ENCODE data around the gene DYSF. TPM values are rescaled to one million over a fixed set of nuclear protein-coding genes. Genes with fewer than 3 reads are reported as not detected.
A peak's percentile ranks its signal among the peaks of the same experiment; 100 is the strongest.

The DYSF gene
- polyA plus RNA-seq, 1 donor (not counting 4 experiments of a cell fraction or from before 2014, with no cell fraction given): 8.2 TPM

DNA sequence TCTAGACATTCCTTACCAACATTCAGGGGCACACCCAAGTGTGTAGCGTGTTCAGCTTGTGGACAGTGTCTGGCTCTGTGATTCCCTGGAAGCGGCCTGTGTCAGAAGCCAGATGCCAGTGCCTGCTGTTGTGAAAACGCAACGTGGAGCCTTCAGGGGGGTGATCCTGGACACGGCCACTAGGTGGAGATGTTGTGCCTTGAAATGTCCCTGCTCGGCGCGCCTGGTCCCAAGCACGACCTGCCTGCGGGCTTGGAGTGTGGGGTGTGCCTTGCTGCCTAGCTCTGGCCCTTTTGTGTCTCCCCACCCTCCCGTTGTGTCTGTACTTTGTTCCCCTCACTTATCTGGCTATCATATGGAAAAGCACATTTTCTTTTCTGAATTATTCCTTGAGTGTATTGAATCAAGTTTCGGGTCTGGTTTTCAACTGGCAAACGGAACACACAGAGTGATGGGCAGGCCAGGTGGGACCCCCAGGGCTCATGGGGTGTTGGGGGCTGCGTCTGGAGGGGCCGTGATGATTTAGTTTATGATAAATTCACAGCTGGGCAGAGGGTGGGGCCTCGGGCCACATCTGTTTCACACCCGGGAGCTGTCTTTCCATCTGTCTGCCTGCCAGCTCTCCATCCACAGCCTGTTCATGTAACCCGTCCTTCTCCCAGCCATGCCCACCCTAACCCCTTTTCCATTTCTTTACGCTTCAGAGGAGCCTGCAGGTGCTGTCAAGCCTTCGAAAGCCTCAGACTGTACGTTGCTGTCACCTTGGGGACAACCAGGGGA lies 95.5 kb downstream of the DYSF start:
- TF ChIP-seq CTCF (optimal IDR thresholded peaks at IDR 0.05 in 1 of 3, IDR thresholded peaks at IDR 0.05 in 1 of 3, conservative IDR thresholded peaks at IDR 0.05 in 1 of 3; ENCODE audit: extremely low read depth in 1 of 3, insufficient read depth in 2 of 3, low read length in 3 of 3): peak; percentile 83 to 95 (median 89)
- no peak for TF ChIP-seq EZH2 (IDR thresholded peaks at IDR 0.05; ENCODE audit: low read length)
- DNase-seq (ENCODE audit: low read depth, low spot score): no peak

DNA sequence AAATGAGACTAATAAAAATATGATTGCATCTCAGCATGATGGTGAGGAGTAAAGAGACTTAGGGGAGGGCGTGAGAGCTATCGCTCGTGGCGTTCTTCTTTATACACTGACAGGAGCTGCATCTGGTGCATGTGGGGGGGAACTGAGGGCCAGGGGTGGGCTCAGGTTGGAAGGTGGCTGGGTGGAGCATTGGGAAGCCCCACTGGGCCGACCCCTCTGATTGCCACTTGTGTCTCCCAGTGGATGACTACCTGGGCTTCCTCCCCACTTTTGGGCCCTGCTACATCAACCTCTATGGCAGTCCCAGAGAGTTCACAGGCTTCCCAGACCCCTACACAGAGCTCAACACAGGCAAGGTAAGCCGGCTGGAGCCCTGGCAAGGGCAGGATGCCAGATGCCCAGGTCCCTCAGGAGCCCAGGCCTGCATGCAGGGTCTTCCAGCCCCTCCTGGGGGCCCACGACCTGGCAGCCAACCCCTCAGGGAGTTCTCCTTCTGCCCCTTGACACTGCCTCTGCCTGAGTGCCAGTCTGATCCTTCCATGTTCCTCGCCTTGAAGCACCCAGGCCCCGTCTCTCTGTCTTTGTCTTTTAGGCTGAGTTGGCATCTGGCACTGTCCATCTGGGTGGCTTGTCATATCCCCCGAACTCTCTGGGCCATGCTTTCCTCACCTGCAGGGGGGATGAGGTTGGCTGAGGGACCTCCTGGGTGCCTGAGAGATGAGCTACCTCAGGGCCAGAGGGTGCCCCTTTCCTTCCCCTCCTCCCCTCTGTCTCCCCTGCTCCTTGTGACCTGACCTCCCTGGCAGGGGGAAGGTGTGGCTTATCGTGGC lies 97.7 kb downstream of the DYSF start:
- no peak for DNase-seq (ENCODE audit: low read depth, low spot score)
- H3K4me3 ChIP-seq (ENCODE audit: control insufficient read depth in 2 of 3, extremely low read depth in 1 of 3, insufficient read depth in 2 of 3, low read depth in 1 of 3, low read length in 3 of 3): no peak overlapping the region
- no peak overlapping the region for H3K9ac ChIP-seq (ENCODE audit: control insufficient read depth, extremely low read depth, insufficient read depth, low read length)
- H3K9me3 ChIP-seq (ENCODE audit: control insufficient read depth, low read depth, low read length): no peaks in the 10 kb centered on the region
- no peak overlapping the region for H3K4me2 ChIP-seq (ENCODE audit: control insufficient read depth, extremely low read depth, insufficient read depth, low read depth, low read length)
- dilution Hi-C loops (cut with MboI; ENCODE audit: extremely low pct_ligation_motif_present, low sequenced_read_pairs): no loop called here
- no peak for TF ChIP-seq EZH2 (IDR thresholded peaks at IDR 0.05; ENCODE audit: low read length)
- no peak for TF ChIP-seq CTCF (optimal IDR thresholded peaks at IDR 0.05 in 1 of 3, IDR thresholded peaks at IDR 0.05 in 1 of 3, conservative IDR thresholded peaks at IDR 0.05 in 1 of 3; ENCODE audit: extremely low read depth in 1 of 3, insufficient read depth in 2 of 3, low read length in 3 of 3)
- H3K9me1 ChIP-seq (ENCODE audit: control insufficient read depth, extremely low read depth, insufficient read depth, low read length): no peaks in the 10 kb centered on the region
- H4K20me1 ChIP-seq (ENCODE audit: control insufficient read depth, extremely low read depth, insufficient read depth, low read length): no peaks in the 10 kb centered on the region
- no peak for FAIRE-seq
- no peaks in the 10 kb centered on the region for H3K36me3 ChIP-seq (ENCODE audit: control insufficient read depth in 2 of 2, extremely low read depth in 1 of 2, insufficient read depth in 2 of 2, low read length in 2 of 2)
- no peaks in the 10 kb centered on the region for H3K4me1 ChIP-seq (ENCODE audit: control insufficient read depth, extremely low read depth, insufficient read depth, low read length)
- no peak overlapping the region for H2AFZ ChIP-seq (ENCODE audit: control insufficient read depth, low read length)
- no peak overlapping the region for H3K27ac ChIP-seq (ENCODE audit: control insufficient read depth, insufficient read depth, low read length)
- peaks cover 3% of the 10 kb centered on the region for H3K27me3 ChIP-seq (ENCODE audit: control insufficient read depth, extremely low read depth, insufficient read depth, low read length)
- no peaks in the 10 kb centered on the region for H3K79me2 ChIP-seq (ENCODE audit: control insufficient read depth, insufficient read depth, low read length)

More for the DNA sequence above, 95.5 kb downstream of the DYSF start:
- dilution Hi-C loops (cut with MboI; ENCODE audit: extremely low pct_ligation_motif_present, low sequenced_read_pairs): no loop called here
- no peaks in the 10 kb centered on the region for H3K9me3 ChIP-seq (ENCODE audit: control insufficient read depth, low read depth, low read length)
- peaks cover 9% of the 10 kb centered on the region for H3K4me1 ChIP-seq (ENCODE audit: control insufficient read depth, extremely low read depth, insufficient read depth, low read length)
- H3K4me3 ChIP-seq (ENCODE audit: control insufficient read depth in 2 of 3, extremely low read depth in 1 of 3, insufficient read depth in 2 of 3, low read depth in 1 of 3, low read length in 3 of 3): no peak overlapping the region
- H3K4me2 ChIP-seq (ENCODE audit: control insufficient read depth, extremely low read depth, insufficient read depth, low read depth, low read length): no peak overlapping the region
- H3K27me3 ChIP-seq (ENCODE audit: control insufficient read depth, extremely low read depth, insufficient read depth, low read length): peaks cover 3% of the 10 kb centered on the region
- H3K79me2 ChIP-seq (ENCODE audit: control insufficient read depth, insufficient read depth, low read length): no peaks in the 10 kb centered on the region
- no peak overlapping the region for H2AFZ ChIP-seq (ENCODE audit: control insufficient read depth, low read length)
- no peaks in the 10 kb centered on the region for H4K20me1 ChIP-seq (ENCODE audit: control insufficient read depth, extremely low read depth, insufficient read depth, low read length)
- no peaks in the 10 kb centered on the region for H3K9me1 ChIP-seq (ENCODE audit: control insufficient read depth, extremely low read depth, insufficient read depth, low read length)
- no peak overlapping the region for H3K27ac ChIP-seq (ENCODE audit: control insufficient read depth, insufficient read depth, low read length)
- H3K9ac ChIP-seq (ENCODE audit: control insufficient read depth, extremely low read depth, insufficient read depth, low read length): no peak overlapping the region
- FAIRE-seq: peak; percentile 81
- no peaks in the 10 kb centered on the region for H3K36me3 ChIP-seq (ENCODE audit: control insufficient read depth in 2 of 2, extremely low read depth in 1 of 2, insufficient read depth in 2 of 2, low read length in 2 of 2)

Data from keratinocyte (primary cell).